ENCODE results near the gene NANOG. TPM values are rescaled to one million over a fixed set of nuclear protein-coding genes. Genes with fewer than 3 reads are reported as not detected.

The NANOG gene
- total RNA-seq, 1 donor from 2014 or later: not detected

Other genes starting within 250 kb of the NANOG start
- not detected in 3 replicates for gene APOBEC1, start 123.5 kb upstream of the NANOG start, total RNA-seq
- gene GDF3, start 93.6 kb upstream of the NANOG start, total RNA-seq: not detected in 3 replicates
- gene DPPA3, start 78.0 kb upstream of the NANOG start, total RNA-seq: not detected in 3 replicates
- not detected in 3 replicates for gene CLEC4C, start 42.0 kb upstream of the NANOG start, total RNA-seq
- gene NANOGNB, start 24.2 kb upstream of the NANOG start, total RNA-seq: not detected in 3 replicates
- gene SLC2A14, start 83.5 kb downstream of the NANOG start, total RNA-seq: 0.60 to 2.3 TPM (median 1.8 TPM) in 3 replicates
- gene SLC2A3, start 146.8 kb downstream of the NANOG start, total RNA-seq: 28.6 to 82.7 TPM (median 75.2 TPM) in 3 replicates
- 21.1 to 24.0 TPM (median 23.4 TPM) in 3 replicates for gene FOXJ2, start 243.3 kb downstream of the NANOG start, total RNA-seq

Data from chondrocyte (in vitro differentiated cells).